Astrocyte of the cerebellum (primary cell): Measurements from ENCODE around the gene GREM2.

ENCODE experiments used
- DNase-seq: peaks from one replicate; pipeline ENCODE4 v3.0.0-alpha.2; 2011; ENCODE audit warnings: low read depth
- H3K4me3 ChIP-seq: 2 replicates; pipeline ENCODE4 v1.5.1; 2011; ENCODE audit warnings: mild to moderate bottlenecking, low read depth, low read length, moderate library complexity
- in situ Hi-C: cut with HindIII; loops from 2 replicates; pipeline ENCODE4 v1.10.0; 2017; ENCODE audit warnings: low sequenced_read_pairs
- TF ChIP-seq, protein P1 (sequence below): IDR thresholded peaks from 2 replicates; pipeline ENCODE4 v1.5.1; 2012; ENCODE audit warnings: low read length, low read depth, moderate library complexity, mild to moderate bottlenecking; ENCODE audit errors: missing control alignments

GREM2 gene

DNA sequence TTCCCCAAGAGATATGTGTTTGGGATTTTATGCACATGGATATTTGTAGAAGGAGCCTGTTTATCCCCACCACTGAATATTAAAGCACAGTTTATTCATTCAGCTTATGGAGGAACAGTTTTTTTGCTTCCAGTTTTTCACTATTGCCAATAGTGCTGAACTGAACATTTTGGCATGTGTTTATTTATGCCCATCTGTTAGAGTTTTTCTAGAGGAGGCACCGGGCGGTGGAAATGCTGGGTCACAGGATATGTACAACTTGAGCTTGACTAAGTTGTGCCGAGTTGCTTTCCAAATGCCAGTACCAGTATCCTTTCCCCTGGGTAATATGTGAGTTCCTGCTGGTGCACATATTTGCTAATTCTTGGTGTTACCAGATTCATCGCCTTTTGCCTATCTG, 111.3 kb downstream of the GREM2 start:
- DNase-seq, result no peak
- in situ Hi-C loops, result no loop called here
- no peak overlapping the region for H3K4me3 ChIP-seq
- TF ChIP-seq, protein P1, sequence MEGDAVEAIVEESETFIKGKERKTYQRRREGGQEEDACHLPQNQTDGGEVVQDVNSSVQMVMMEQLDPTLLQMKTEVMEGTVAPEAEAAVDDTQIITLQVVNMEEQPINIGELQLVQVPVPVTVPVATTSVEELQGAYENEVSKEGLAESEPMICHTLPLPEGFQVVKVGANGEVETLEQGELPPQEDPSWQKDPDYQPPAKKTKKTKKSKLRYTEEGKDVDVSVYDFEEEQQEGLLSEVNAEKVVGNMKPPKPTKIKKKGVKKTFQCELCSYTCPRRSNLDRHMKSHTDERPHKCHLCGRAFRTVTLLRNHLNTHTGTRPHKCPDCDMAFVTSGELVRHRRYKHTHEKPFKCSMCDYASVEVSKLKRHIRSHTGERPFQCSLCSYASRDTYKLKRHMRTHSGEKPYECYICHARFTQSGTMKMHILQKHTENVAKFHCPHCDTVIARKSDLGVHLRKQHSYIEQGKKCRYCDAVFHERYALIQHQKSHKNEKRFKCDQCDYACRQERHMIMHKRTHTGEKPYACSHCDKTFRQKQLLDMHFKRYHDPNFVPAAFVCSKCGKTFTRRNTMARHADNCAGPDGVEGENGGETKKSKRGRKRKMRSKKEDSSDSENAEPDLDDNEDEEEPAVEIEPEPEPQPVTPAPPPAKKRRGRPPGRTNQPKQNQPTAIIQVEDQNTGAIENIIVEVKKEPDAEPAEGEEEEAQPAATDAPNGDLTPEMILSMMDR, result no peak

DNA sequence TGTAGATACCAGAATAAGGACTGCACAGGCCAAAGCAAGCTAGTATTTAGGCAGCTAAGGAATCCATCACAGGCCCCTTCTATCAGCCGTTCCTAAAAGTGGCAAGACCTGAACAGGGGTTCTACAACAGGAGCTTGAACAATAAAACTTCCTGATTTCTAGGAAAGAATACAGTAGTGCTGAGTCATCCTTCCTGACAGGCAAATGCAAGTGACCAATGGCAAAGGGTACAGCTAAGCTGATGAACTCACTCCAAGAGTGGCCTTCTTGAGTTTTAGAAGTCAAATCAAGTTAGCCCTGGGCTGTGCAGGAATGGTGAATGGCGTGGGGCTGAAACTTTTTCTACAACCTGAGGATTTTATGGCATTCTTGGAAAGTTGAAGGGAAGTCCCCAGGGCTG, 112.9 kb downstream of the GREM2 start:
- DNase-seq, result no peak
- H3K4me3 ChIP-seq, result no peak overlapping the region
- in situ Hi-C loops, result no loop called here
- TF ChIP-seq, protein P1, result no peak

DNA sequence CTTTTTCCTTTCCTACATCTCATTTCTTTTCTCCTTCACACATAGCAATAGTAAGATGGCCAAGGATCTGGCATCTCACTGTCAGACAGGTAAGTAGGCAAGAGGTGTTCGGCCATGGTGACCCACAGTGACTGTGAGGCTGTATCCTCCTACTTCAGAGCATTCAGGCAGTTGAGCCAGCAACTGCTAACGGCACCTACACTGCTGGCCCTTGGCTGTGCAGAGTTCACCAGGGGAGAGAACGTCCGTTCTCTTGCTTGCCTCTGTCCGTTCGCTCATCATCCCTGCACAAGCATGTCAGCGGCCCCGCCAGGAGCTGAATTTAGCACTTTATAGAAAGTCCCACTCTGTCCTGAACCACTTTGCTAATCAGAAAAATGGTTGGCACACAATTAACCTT, 113.6 kb downstream of the GREM2 start:
- in situ Hi-C loops, result no loop called here
- TF ChIP-seq, protein P1, result no peak
- no peak for DNase-seq
- H3K4me3 ChIP-seq, result no peak overlapping the region

DNA sequence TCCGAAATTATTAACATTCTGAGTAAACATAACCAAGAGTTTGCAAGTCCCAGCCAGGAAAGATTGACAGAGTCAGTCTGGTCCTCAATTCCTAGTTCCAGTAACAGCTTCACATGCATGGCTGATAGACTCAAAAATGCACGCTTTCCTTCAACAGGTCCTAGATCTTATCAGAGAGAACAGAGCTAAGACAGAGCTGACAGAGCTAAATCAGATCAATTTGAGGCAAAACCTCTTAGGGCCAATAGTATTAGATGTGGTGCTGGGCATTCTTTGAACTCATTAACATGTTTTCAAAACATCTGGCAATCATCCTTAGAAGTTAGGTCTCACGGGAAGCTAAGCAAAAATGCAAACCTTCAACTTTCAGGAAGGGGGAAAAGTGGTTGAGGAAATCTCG, 114.0 kb downstream of the GREM2 start:
- in situ Hi-C loops, result no loop called here
- TF ChIP-seq, protein P1, result no peak
- no peak overlapping the region for H3K4me3 ChIP-seq
- no peak for DNase-seq

DNA sequence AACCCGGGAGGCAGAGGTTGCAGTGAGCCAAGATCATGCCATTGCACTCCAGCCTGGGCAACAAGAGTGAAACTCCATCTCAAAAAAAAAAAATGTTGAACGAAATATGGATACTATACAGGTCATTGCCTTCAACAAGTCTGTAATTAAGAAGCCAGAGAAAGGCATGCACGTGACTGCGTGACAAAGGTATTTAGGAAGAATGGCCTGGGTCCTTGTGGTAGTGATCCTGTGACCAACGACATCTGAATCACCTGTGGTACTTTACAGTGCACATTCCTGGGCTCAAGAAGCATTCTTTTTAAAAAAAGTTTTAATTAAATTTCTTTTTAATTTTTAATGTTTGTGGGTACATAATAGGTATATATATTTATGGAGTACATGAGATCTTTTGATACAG, 115.0 kb downstream of the GREM2 start:
- no peak for DNase-seq
- TF ChIP-seq, protein P1, result no peak
- in situ Hi-C loops, result no loop called here
- H3K4me3 ChIP-seq, result no peak overlapping the region

DNA sequence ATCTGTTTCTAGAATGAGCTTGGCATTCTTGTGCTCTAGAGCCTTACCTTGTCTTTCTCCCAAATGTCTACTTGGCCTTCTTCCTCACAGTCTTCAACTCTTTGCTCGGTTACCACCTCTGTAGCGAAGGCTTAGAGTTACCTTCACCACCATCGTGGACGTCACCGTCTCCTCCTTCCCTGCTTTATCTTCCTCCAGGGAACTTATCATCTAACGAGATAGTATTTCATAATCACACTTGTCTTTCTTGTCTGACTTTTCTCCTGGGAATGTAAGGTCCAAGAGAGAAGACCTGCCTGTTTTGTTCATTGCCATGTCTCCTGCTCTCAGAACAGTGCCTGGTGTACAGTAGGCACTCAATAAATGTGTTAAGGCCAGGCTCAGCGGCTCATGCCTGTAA, 115.6 kb downstream of the GREM2 start:
- TF ChIP-seq, protein P1, result no peak
- in situ Hi-C loops, result no loop called here
- DNase-seq, result no peak
- H3K4me3 ChIP-seq, result no peak overlapping the region

DNA sequence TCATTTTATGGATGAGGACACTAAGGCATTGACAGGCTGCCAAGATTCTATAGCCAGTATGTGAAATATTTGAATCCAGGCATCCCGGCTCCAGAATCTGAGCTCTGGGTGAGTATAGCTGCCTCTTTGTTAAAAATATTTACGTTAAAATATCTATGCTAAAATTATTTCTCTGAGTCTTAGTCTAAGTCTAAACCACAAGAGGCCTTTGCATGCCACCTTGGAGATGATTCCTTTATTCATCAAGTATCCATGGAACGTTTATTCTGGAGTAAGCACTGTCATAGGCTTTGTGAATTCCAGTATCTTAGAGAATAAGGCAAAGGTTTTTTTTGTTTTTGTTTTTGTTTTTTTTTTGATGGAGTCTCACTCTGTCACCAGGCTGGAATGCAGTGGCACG, 116.4 kb downstream of the GREM2 start:
- TF ChIP-seq, protein P1, result no peak
- H3K4me3 ChIP-seq, result no peak overlapping the region
- in situ Hi-C loops, result no loop called here
- DNase-seq, result no peak
